ENCODE measurements around the gene COMMD4.
"Not testable (repeated sequence)": the region's sequence is repeated elsewhere in the genome, so short reads cannot be mapped to it uniquely, and the experiment has no call there.

GRCh38 chr15:75302753-75303152, 33.1 kb upstream of the COMMD4 start:
- not testable (repeated sequence) for TF ChIP-seq POLR2A, CTCF (IDR thresholded peaks at IDR 0.05)

All from suprapubic skin (tissue), 3 donors.